Ishikawa (cell line): Measurements from ENCODE around the gene MYO1B.

Source experiments
- EP300 ChIP-seq: IDR thresholded peaks from 2 replicates; pipeline ENCODE4 v1.6.1; 2012; ENCODE audit warnings: borderline replicate concordance
- MAX ChIP-seq: IDR thresholded peaks from 2 replicates; pipeline ENCODE4 v1.6.1; 2012
- NFIC ChIP-seq: IDR thresholded peaks from 2 replicates; pipeline ENCODE4 v1.6.1; 2012
- RAD21 ChIP-seq: IDR thresholded peaks from 2 replicates; pipeline ENCODE4 v1.6.1; 2012; ENCODE audit warnings: low read depth
- REST ChIP-seq: IDR thresholded peaks from 2 replicates; pipeline ENCODE4 v1.6.1; 2012; ENCODE audit warnings: low read depth, mild to moderate bottlenecking
- YY1 ChIP-seq: IDR thresholded peaks from 2 replicates; pipeline ENCODE4 v1.6.1; 2012; ENCODE audit warnings: low read depth

- TF ChIP-seq EP300 (no peak), NFIC (no peak), MAX (no peak), RAD21 (no peak), REST (no peak), YY1 (no peak)
Observed at GRCh38 chr2:191402966-191403565, 157.9 kb downstream of the MYO1B start.
